ENCODE results near the gene PCARE. TPM values are rescaled to one million over a fixed set of nuclear protein-coding genes. Genes with fewer than 3 reads are reported as not detected.

Gene PCARE
- total RNA-seq, 1 experiment from 2014 or later = not detected

DNA sequence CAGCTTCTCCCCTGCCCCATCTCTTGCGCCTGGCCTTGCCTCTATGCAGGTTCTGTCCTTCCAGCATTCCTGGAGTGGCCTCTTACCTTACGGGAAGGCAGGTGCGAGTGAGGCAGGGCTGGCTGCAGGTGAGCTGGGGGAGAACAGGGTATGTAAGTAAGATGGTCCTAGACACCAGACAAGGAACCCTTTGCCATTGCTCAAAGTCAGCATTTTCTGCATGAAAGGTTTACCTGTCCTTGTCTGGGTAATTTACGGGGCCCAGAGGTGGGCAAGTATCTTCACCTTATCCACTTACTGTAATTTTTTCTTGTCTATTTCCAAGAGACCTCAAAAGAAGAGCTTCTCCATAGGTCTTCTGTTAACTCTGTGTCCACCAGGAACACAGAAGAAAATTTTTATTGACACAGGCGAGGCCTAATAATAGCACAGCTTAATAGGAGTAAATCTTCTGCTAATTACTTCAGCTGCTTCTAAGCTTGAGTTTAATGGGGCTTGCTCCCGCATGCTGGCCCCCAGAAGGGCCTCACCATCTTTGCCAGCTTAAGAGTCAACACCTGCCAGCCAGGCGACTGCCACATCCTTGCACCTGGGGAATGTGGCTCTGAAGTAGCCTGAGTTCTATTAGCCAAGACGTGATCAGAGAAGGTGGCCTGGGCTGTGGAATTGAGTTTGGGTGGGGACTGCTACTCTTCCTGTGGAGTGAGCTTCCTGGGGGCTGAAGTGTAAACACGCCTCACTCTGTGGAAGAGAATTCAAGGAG is 27.1 kb downstream of the PCARE start (continued):
- no peak for TF ChIP-seq TEAD1 (CRISPR knock-in tag; IDR thresholded peaks at IDR 0.05)
- TF ChIP-seq PRRX2 (CRISPR knock-in tag; IDR thresholded peaks at IDR 0.05) = no peak
- TF ChIP-seq FOXP1 (CRISPR knock-in tag; IDR thresholded peaks at IDR 0.05; ENCODE audit: borderline replicate concordance) = no peak
- no peak for TF ChIP-seq IRF2 (CRISPR knock-in tag; IDR thresholded peaks at IDR 0.05; ENCODE audit: borderline replicate concordance, low read depth)

- H3K27ac Mint-ChIP-seq = no peak overlapping the region
- DNase-seq (ENCODE audit: low spot score) = no peak
- no peaks in the 10 kb centered on the region for H3K27me3 Mint-ChIP-seq (ENCODE audit: low read depth)
- H3K4me1 Mint-ChIP-seq = peaks cover 17% of the 10 kb centered on the region
- no peaks in the 10 kb centered on the region for H3K36me3 Mint-ChIP-seq
- ATAC-seq = no peak
- no peaks in the 10 kb centered on the region for H3K9me3 Mint-ChIP-seq
- no peak for TF ChIP-seq FOXK1 (CRISPR knock-in tag; IDR thresholded peaks at IDR 0.05)
- no peak for TF ChIP-seq NR1H2 (CRISPR knock-in tag; IDR thresholded peaks at IDR 0.05)
- no peak for TF ChIP-seq ATF1 (CRISPR knock-in tag; IDR thresholded peaks at IDR 0.05)
- TF ChIP-seq NFE2L1 (CRISPR knock-in tag; IDR thresholded peaks at IDR 0.05) = no peak
- TF ChIP-seq, protein P1, sequence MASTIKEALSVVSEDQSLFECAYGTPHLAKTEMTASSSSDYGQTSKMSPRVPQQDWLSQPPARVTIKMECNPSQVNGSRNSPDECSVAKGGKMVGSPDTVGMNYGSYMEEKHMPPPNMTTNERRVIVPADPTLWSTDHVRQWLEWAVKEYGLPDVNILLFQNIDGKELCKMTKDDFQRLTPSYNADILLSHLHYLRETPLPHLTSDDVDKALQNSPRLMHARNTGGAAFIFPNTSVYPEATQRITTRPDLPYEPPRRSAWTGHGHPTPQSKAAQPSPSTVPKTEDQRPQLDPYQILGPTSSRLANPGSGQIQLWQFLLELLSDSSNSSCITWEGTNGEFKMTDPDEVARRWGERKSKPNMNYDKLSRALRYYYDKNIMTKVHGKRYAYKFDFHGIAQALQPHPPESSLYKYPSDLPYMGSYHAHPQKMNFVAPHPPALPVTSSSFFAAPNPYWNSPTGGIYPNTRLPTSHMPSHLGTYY (CRISPR knock-in tag; IDR thresholded peaks at IDR 0.05) = no peak
- TF ChIP-seq, protein P2, sequence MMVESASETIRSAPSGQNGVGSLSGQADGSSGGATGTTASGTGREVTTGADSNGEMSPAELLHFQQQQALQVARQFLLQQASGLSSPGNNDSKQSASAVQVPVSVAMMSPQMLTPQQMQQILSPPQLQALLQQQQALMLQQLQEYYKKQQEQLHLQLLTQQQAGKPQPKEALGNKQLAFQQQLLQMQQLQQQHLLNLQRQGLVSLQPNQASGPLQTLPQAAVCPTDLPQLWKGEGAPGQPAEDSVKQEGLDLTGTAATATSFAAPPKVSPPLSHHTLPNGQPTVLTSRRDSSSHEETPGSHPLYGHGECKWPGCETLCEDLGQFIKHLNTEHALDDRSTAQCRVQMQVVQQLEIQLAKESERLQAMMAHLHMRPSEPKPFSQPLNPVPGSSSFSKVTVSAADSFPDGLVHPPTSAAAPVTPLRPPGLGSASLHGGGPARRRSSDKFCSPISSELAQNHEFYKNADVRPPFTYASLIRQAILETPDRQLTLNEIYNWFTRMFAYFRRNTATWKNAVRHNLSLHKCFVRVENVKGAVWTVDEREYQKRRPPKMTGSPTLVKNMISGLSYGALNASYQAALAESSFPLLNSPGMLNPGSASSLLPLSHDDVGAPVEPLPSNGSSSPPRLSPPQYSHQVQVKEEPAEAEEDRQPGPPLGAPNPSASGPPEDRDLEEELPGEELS (CRISPR knock-in tag; IDR thresholded peaks at IDR 0.05) = no peak
- TF ChIP-seq OVOL2 (CRISPR knock-in tag; IDR thresholded peaks at IDR 0.05; ENCODE audit: borderline replicate concordance) = no peak
- no peak for TF ChIP-seq JUN (CRISPR knock-in tag; IDR thresholded peaks at IDR 0.05)
- TF ChIP-seq ZNF512 (CRISPR knock-in tag; IDR thresholded peaks at IDR 0.05; ENCODE audit: borderline replicate concordance) = no peak
- TF ChIP-seq, protein P3, sequence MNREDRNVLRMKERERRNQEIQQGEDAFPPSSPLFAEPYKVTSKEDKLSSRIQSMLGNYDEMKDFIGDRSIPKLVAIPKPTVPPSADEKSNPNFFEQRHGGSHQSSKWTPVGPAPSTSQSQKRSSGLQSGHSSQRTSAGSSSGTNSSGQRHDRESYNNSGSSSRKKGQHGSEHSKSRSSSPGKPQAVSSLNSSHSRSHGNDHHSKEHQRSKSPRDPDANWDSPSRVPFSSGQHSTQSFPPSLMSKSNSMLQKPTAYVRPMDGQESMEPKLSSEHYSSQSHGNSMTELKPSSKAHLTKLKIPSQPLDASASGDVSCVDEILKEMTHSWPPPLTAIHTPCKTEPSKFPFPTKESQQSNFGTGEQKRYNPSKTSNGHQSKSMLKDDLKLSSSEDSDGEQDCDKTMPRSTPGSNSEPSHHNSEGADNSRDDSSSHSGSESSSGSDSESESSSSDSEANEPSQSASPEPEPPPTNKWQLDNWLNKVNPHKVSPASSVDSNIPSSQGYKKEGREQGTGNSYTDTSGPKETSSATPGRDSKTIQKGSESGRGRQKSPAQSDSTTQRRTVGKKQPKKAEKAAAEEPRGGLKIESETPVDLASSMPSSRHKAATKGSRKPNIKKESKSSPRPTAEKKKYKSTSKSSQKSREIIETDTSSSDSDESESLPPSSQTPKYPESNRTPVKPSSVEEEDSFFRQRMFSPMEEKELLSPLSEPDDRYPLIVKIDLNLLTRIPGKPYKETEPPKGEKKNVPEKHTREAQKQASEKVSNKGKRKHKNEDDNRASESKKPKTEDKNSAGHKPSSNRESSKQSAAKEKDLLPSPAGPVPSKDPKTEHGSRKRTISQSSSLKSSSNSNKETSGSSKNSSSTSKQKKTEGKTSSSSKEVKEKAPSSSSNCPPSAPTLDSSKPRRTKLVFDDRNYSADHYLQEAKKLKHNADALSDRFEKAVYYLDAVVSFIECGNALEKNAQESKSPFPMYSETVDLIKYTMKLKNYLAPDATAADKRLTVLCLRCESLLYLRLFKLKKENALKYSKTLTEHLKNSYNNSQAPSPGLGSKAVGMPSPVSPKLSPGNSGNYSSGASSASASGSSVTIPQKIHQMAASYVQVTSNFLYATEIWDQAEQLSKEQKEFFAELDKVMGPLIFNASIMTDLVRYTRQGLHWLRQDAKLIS (CRISPR knock-in tag; IDR thresholded peaks at IDR 0.05; ENCODE audit: borderline replicate concordance) = no peak
- TF ChIP-seq, protein P4, sequence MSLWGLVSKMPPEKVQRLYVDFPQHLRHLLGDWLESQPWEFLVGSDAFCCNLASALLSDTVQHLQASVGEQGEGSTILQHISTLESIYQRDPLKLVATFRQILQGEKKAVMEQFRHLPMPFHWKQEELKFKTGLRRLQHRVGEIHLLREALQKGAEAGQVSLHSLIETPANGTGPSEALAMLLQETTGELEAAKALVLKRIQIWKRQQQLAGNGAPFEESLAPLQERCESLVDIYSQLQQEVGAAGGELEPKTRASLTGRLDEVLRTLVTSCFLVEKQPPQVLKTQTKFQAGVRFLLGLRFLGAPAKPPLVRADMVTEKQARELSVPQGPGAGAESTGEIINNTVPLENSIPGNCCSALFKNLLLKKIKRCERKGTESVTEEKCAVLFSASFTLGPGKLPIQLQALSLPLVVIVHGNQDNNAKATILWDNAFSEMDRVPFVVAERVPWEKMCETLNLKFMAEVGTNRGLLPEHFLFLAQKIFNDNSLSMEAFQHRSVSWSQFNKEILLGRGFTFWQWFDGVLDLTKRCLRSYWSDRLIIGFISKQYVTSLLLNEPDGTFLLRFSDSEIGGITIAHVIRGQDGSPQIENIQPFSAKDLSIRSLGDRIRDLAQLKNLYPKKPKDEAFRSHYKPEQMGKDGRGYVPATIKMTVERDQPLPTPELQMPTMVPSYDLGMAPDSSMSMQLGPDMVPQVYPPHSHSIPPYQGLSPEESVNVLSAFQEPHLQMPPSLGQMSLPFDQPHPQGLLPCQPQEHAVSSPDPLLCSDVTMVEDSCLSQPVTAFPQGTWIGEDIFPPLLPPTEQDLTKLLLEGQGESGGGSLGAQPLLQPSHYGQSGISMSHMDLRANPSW (CRISPR knock-in tag; conservative IDR thresholded peaks at IDR 0.05; ENCODE audit: low read depth) = no peak
- no peak for TF ChIP-seq ZNF317 (CRISPR knock-in tag; IDR thresholded peaks at IDR 0.05; ENCODE audit: borderline replicate concordance, low read depth)
- no peak for TF ChIP-seq E2F1 (CRISPR knock-in tag; IDR thresholded peaks at IDR 0.05)
- TF ChIP-seq SMAD4 (CRISPR knock-in tag; IDR thresholded peaks at IDR 0.05) = no peak
- TF ChIP-seq ETV6 (CRISPR knock-in tag; IDR thresholded peaks at IDR 0.05) = no peak
- TF ChIP-seq NFATC4 (CRISPR knock-in tag; IDR thresholded peaks at IDR 0.05) = no peak
- TF ChIP-seq NR3C1 (CRISPR knock-in tag; conservative IDR thresholded peaks at IDR 0.05; ENCODE audit: low read depth) = no peak
- no peak for TF ChIP-seq TEAD1 (CRISPR knock-in tag; IDR thresholded peaks at IDR 0.05)
- TF ChIP-seq TEAD4 (CRISPR knock-in tag; IDR thresholded peaks at IDR 0.05) = no peak
- no peak for TF ChIP-seq MXD4 (CRISPR knock-in tag; IDR thresholded peaks at IDR 0.05; ENCODE audit: borderline replicate concordance)
- CTCF ChIA-PET = no interaction called here
- no peak overlapping the region for H3K4me3 Mint-ChIP-seq
- POLR2A ChIA-PET = no interaction called here
Measured at GRCh38 chr2:29046321-29046720, 28.0 kb downstream of the PCARE start.
